BE2C (cell line): ENCODE measurements around the gene PRSS38.
A peak's percentile ranks its signal among the peaks of the same experiment; 100 is the strongest.

Experiments used
- DNase-seq: peaks from one replicate; pipeline ENCODE4 v3.0.0-alpha.2; 2020
- H3K27me3 ChIP-seq: fragments of 250-450 bp; sonication (Bioruptor Pico); 2 replicates; pipeline ENCODE4 v1.5.1; 2020; ENCODE audit warnings: mild to moderate bottlenecking
- H3K36me3 ChIP-seq: fragments of 250-450 bp; sonication (Bioruptor Pico); 2 replicates; pipeline ENCODE4 v1.5.1; 2020; ENCODE audit warnings: mild to moderate bottlenecking
- H3K4me1 ChIP-seq: fragments of 250-450 bp; sonication (Bioruptor Pico); 2 replicates; pipeline ENCODE4 v1.5.1; 2020
- H3K4me3 ChIP-seq: 2 replicates; pipeline ENCODE4 v1.5.1; 2011; ENCODE audit warnings: low read depth, low read length
- H3K9me3 ChIP-seq: fragments of 250-450 bp; sonication (Bioruptor Pico); 2 replicates; pipeline ENCODE4 v1.5.1; 2020
- TF ChIP-seq, protein P1 (sequence below): IDR thresholded peaks from 2 replicates; pipeline ENCODE4 v1.5.1; 2012; ENCODE audit warnings: mild to moderate bottlenecking, low read depth, low read length

Gene PRSS38

DNA sequence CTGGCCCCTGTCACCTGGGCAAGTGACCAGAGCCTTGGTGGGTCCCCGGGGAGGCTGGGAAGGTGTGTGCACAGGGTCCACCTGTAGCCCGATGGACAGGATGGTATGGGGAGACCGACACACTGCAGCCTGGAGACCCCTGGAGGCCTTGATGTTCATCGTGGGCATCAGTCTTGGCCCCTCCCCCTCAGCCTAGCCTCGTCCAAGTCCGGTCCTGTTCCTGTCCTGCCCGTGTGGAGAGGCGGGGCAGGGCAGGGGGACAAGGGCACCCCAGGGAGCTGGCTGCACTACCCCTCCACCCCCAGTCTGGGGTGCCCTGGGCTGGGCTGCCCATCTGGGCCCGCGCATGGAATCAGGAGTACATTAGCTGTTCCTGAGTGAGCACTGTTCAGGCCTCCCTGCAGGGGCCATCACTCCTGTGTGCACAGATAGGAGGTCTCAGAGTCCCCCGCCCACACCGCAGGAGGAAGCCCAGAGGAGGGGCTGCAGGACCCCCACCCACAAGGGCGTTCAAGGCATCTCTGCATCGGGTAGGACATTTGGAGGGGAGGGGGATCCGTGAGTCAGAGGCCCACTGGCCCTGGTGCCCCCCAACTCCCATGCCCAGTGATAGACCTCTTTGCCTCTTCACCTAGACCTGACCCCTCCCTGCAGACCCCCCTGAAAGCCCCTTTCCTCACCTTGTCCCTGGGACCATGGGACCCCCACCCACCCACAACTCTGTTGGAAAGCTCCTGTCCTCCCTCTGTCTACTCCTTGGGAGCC lies 69.1 kb downstream of the PRSS38 start:
- Histone ChIP-seq H3K4me1 (no peaks in the 10 kb centered on the region), H3K4me3 (no peak overlapping the region), H3K27me3 (no peaks in the 10 kb centered on the region; the same call in 1 of the 2 replicates), H3K36me3 (no peaks in the 10 kb centered on the region), H3K9me3 (no peaks in the 10 kb centered on the region)
- TF ChIP-seq, protein P1, sequence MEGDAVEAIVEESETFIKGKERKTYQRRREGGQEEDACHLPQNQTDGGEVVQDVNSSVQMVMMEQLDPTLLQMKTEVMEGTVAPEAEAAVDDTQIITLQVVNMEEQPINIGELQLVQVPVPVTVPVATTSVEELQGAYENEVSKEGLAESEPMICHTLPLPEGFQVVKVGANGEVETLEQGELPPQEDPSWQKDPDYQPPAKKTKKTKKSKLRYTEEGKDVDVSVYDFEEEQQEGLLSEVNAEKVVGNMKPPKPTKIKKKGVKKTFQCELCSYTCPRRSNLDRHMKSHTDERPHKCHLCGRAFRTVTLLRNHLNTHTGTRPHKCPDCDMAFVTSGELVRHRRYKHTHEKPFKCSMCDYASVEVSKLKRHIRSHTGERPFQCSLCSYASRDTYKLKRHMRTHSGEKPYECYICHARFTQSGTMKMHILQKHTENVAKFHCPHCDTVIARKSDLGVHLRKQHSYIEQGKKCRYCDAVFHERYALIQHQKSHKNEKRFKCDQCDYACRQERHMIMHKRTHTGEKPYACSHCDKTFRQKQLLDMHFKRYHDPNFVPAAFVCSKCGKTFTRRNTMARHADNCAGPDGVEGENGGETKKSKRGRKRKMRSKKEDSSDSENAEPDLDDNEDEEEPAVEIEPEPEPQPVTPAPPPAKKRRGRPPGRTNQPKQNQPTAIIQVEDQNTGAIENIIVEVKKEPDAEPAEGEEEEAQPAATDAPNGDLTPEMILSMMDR: no peak
- DNase-seq: peak; percentile 8

DNA sequence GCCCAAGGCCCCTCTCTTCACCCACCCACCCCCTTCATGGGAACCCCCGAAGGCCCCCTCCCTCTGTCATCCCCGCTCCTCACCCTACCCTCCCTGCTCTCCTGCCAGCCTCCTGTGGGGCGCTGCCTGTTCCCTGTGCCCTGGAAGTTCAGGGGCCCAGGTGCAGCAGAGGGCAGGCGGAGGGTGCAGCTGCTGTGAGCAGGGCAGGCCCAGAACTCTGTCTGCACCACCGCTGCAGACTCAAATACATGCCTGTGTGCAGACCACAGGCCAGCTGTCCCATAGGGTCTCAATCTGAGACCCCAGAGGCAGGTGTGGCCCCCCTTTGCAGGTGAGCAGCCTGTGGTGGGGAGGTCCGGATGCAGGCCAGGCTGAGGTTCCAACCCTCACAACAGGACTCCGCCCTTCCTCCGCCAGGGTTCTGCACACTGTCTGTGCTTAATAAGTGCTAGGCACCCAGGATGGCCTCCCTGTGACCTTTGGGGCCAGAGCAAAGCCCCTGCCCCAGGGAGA lies 69.7 kb downstream of the PRSS38 start:
- Histone ChIP-seq H3K4me1 (no peaks in the 10 kb centered on the region), H3K36me3 (no peaks in the 10 kb centered on the region), H3K9me3 (no peaks in the 10 kb centered on the region), H3K4me3 (no peak overlapping the region), H3K27me3 (no peaks in the 10 kb centered on the region; the same call in 1 of the 2 replicates)
- DNase-seq: no peak
- TF ChIP-seq, protein P1: no peak

DNA sequence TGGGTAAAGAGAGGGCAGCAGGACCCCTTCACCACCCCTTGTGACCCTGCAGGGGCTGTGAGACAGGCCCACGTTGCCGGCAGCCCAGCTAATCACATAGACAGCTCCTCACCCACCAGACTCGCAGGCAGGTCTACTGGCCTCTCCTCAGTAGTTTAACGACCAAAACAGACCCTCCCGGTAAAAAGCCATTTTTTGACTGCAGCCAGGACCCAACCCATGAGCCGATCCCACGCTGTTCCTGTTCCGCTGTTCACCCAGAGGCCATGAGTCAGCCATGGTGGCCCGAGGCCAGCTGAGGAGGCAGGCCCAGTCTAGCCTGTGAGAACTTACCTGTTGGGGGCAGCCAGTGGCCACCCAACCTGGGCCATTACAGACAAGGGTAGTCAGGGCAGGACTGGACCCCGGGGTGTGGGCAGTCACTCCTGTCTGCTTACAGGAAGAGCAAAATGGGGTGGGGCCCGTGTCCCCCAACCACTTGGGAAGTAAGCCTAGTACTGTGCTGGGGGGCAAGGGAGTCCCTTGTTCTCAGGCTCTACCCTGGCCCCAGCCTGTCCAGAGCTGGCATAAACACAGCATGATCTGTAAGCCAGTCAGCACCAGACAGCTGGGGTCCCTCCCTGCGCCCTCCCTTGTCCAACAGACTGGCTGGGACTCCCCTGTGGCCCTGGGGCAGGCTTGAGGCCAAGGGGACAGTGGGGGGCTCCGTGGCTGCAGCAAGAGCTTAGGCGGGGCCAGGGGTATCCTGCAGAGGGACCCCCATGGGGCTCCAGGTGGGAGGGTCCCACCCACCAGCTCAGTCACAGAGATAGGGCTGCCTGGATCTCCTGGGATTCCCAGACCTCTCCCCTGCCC lies 70.4 kb downstream of the PRSS38 start:
- no peaks in the 10 kb centered on the region for H3K27me3 ChIP-seq
- no peaks in the 10 kb centered on the region for H3K9me3 ChIP-seq
- no peaks in the 10 kb centered on the region for H3K36me3 ChIP-seq
- H3K4me1 ChIP-seq: no peaks in the 10 kb centered on the region
- H3K4me3 ChIP-seq: no peak overlapping the region
- TF ChIP-seq, protein P1: no peak
- peak; percentile 6 for DNase-seq

DNA sequence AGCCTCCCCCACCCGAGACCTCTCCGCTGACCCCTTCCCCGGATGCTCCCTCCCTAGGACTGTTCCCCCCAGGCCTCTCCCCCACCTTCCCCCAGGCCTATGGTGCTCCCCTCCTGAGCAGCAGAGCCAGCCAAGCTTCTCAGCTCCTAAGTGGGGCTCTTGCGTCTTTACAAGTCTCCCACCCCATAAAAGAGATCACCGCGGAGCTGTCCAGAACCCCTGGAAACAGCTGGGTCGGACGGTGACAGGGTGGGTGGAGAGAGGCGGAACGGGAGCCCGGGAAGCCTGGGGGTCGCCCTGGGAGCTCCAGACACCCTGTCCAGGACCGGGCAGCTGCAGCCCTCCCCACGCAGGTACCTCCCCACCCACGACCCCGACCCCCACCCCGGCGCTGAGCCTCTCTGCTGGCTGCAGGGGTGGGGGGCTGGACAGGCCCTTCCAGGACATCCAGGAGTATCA lies 71.1 kb downstream of the PRSS38 start:
- Histone ChIP-seq H3K9me3 (no peaks in the 10 kb centered on the region), H3K27me3 (no peaks in the 10 kb centered on the region), H3K4me3 (no peak overlapping the region), H3K4me1 (no peaks in the 10 kb centered on the region), H3K36me3 (no peaks in the 10 kb centered on the region)
- peak; percentile 6 for DNase-seq
- TF ChIP-seq, protein P1: no peak

DNA sequence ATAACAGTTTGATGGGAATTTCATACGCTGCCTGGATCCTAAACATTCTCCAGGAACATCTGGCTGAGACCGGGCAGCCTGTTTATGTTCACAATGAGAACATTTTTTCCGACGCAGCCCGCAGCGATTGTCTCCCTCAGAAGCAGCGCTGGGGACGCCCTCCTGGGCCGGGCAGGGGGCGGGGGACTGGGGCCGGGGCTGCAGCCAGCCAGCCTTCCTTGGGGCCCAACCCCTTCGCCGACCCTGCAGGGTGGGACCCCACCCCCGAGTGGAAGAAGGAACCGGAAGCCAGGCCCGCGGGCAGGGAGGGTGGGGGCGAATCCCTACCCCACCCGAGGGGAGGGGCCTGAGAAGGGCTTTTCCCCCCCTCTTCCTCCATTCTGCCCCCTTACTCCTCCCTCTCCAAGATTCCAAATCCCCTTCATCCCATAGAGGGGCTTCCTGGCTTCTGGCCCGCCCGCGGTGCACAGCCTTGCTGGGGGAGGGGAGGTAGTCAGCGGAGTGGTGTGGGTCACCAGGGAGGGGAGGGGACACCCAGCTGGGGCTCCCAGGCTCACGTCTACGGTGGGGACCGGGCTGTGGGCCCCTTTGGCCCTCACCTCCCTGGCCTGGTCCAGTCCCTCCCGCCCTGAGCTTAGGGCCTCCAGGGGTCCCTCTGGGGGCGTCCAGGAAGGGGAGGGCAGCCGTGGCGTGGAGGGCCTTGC lies 71.7 kb downstream of the PRSS38 start:
- H3K36me3 ChIP-seq: no peaks in the 10 kb centered on the region
- no peaks in the 10 kb centered on the region for H3K27me3 ChIP-seq
- peak; percentile 18 for DNase-seq
- TF ChIP-seq, protein P1: no peak
- no peaks in the 10 kb centered on the region for H3K4me1 ChIP-seq
- no peaks in the 10 kb centered on the region for H3K9me3 ChIP-seq
- no peak overlapping the region for H3K4me3 ChIP-seq
